Measurements from ENCODE around the gene KAT2A.
A peak's percentile ranks its signal among the peaks of the same experiment; 100 is the strongest.

KAT2A gene

DNA sequence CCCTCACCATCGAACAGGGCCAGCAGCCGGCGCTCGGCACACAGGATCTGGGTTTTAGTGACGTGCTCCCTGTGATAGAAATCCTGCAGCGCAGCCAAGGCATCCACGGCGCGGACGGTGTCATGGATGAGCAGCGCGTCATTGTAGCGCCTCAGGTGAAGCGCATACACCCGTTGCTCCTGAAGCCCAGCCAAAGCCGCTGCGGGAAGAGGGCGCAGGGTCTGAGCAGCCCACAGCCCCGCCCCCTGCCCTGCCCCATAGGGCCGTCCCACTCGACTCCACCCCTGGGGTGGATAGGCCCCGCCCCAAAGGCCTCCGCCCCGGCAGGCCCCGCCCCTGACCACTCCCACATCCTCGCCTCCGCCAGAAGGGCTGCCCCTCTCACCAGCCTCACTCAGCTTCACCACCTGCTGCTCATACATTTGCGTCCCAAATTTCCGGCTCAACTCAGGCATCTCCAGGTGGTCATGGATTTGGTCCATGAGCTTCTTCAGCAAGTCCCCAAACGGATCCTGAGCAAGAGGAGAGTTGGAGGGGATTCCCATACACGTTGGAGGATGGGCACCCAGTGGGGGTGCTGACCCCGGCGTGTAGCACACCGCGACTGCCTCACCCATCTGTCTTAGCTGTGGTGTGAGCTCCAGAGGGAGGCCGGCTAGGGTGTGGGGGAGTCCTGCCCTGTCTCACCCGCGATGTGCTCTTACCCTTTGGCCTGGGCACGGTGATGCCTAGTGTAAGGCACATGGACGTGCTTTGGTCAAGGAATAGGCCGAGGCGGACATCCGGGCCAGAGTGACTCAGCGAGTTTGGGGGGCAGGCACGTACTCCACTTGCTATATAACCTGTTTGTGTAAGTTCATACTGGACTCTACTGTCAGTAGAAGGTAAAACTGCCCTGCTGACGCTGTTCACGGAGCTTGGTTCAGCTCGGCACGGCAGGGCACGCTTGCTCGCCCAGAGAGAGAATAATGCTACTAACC lies 13.3 kb downstream of the KAT2A start (continued):
- TF ChIP-seq, protein P1, sequence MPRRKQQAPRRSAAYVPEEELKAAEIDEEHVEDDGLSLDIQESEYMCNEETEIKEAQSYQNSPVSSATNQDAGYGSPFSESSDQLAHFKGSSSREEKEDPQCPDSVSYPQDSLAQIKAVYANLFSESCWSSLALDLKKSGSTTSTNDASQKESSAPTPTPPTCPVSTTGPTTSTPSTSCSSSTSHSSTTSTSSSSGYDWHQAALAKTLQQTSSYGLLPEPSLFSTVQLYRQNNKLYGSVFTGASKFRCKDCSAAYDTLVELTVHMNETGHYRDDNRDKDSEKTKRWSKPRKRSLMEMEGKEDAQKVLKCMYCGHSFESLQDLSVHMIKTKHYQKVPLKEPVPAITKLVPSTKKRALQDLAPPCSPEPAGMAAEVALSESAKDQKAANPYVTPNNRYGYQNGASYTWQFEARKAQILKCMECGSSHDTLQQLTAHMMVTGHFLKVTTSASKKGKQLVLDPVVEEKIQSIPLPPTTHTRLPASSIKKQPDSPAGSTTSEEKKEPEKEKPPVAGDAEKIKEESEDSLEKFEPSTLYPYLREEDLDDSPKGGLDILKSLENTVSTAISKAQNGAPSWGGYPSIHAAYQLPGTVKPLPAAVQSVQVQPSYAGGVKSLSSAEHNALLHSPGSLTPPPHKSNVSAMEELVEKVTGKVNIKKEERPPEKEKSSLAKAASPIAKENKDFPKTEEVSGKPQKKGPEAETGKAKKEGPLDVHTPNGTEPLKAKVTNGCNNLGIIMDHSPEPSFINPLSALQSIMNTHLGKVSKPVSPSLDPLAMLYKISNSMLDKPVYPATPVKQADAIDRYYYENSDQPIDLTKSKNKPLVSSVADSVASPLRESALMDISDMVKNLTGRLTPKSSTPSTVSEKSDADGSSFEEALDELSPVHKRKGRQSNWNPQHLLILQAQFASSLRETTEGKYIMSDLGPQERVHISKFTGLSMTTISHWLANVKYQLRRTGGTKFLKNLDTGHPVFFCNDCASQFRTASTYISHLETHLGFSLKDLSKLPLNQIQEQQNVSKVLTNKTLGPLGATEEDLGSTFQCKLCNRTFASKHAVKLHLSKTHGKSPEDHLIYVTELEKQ (tag by site-specific recombination; IDR thresholded peaks at IDR 0.05; ENCODE audit: borderline replicate concordance) = no peak
- TF ChIP-seq ZNF629 (tag by site-specific recombination; IDR thresholded peaks at IDR 0.05) = peak; percentile 25; the same call in 1 of the 2 replicates
- TF ChIP-seq, protein P2, sequence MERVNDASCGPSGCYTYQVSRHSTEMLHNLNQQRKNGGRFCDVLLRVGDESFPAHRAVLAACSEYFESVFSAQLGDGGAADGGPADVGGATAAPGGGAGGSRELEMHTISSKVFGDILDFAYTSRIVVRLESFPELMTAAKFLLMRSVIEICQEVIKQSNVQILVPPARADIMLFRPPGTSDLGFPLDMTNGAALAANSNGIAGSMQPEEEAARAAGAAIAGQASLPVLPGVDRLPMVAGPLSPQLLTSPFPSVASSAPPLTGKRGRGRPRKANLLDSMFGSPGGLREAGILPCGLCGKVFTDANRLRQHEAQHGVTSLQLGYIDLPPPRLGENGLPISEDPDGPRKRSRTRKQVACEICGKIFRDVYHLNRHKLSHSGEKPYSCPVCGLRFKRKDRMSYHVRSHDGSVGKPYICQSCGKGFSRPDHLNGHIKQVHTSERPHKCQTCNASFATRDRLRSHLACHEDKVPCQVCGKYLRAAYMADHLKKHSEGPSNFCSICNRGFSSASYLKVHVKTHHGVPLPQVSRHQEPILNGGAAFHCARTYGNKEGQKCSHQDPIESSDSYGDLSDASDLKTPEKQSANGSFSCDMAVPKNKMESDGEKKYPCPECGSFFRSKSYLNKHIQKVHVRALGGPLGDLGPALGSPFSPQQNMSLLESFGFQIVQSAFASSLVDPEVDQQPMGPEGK (tag by site-specific recombination; IDR thresholded peaks at IDR 0.05) = peak; percentile 51; the same call in 1 of the 2 replicates
- no peak for TF ChIP-seq ZBTB1 (tag by site-specific recombination; IDR thresholded peaks at IDR 0.05)
- TF ChIP-seq, protein P3, sequence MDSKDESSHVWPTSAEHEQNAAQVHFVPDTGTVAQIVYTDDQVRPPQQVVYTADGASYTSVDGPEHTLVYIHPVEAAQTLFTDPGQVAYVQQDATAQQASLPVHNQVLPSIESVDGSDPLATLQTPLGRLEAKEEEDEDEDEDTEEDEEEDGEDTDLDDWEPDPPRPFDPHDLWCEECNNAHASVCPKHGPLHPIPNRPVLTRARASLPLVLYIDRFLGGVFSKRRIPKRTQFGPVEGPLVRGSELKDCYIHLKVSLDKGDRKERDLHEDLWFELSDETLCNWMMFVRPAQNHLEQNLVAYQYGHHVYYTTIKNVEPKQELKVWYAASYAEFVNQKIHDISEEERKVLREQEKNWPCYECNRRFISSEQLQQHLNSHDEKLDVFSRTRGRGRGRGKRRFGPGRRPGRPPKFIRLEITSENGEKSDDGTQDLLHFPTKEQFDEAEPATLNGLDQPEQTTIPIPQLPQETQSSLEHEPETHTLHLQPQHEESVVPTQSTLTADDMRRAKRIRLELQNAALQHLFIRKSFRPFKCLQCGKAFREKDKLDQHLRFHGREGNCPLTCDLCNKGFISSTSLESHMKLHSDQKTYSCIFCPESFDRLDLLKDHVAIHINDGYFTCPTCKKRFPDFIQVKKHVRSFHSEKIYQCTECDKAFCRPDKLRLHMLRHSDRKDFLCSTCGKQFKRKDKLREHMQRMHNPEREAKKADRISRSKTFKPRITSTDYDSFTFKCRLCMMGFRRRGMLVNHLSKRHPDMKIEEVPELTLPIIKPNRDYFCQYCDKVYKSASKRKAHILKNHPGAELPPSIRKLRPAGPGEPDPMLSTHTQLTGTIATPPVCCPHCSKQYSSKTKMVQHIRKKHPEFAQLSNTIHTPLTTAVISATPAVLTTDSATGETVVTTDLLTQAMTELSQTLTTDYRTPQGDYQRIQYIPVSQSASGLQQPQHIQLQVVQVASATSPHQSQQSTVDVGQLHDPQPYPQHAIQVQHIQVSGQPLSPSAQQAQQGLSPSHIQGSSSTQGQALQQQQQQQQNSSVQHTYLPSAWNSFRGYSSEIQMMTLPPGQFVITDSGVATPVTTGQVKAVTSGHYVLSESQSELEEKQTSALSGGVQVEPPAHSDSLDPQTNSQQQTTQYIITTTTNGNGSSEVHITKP (tag by site-specific recombination; IDR thresholded peaks at IDR 0.05) = peak; percentile 61
- TF ChIP-seq GLIS1 (tag by site-specific recombination; IDR thresholded peaks at IDR 0.05) = peak; percentile 38
- no peak for TF ChIP-seq ZNF324 (tag by site-specific recombination; IDR thresholded peaks at IDR 0.05)
- no peak for TF ChIP-seq ZNF239 (tag by site-specific recombination; IDR thresholded peaks at IDR 0.05)
- no peak for TF ChIP-seq ZNF530 (tag by site-specific recombination; IDR thresholded peaks at IDR 0.05; ENCODE audit: low read depth)
- no peak for TF ChIP-seq ZNF426 (tag by site-specific recombination; IDR thresholded peaks at IDR 0.05)
- TF ChIP-seq ZFHX2 (tag by site-specific recombination; conservative IDR thresholded peaks at IDR 0.05) = peak; percentile 41; the same call in 1 of the 2 replicates
- peak; percentile 85 for TF ChIP-seq KLF9 (tag by site-specific recombination; IDR thresholded peaks at IDR 0.05; ENCODE audit: low read depth)
- TF ChIP-seq, protein P4, sequence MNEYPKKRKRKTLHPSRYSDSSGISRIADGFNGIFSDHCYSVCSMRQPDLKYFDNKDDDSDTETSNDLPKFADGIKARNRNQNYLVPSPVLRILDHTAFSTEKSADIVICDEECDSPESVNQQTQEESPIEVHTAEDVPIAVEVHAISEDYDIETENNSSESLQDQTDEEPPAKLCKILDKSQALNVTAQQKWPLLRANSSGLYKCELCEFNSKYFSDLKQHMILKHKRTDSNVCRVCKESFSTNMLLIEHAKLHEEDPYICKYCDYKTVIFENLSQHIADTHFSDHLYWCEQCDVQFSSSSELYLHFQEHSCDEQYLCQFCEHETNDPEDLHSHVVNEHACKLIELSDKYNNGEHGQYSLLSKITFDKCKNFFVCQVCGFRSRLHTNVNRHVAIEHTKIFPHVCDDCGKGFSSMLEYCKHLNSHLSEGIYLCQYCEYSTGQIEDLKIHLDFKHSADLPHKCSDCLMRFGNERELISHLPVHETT (tag by site-specific recombination; IDR thresholded peaks at IDR 0.05) = no peak
- TF ChIP-seq ZNF747 (tag by site-specific recombination; IDR thresholded peaks at IDR 0.05) = no peak
- TF ChIP-seq, protein P5, sequence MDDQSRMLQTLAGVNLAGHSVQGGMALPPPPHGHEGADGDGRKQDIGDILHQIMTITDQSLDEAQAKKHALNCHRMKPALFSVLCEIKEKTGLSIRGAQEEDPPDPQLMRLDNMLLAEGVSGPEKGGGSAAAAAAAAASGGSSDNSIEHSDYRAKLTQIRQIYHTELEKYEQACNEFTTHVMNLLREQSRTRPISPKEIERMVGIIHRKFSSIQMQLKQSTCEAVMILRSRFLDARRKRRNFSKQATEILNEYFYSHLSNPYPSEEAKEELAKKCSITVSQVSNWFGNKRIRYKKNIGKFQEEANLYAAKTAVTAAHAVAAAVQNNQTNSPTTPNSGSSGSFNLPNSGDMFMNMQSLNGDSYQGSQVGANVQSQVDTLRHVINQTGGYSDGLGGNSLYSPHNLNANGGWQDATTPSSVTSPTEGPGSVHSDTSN (CRISPR knock-in tag; IDR thresholded peaks at IDR 0.05) = peak; percentile 7; the same call in 1 of the 2 replicates
- TF ChIP-seq SCRT1 (tag by site-specific recombination; IDR thresholded peaks at IDR 0.05; ENCODE audit: borderline replicate concordance) = peak; percentile 52; the same call in 1 of the 2 replicates
- TF ChIP-seq ZSCAN30 (tag by site-specific recombination; IDR thresholded peaks at IDR 0.05) = no peak
- peak; percentile 93 for TF ChIP-seq SP3 (tag by site-specific recombination; IDR thresholded peaks at IDR 0.05)
- TF ChIP-seq, protein P6, sequence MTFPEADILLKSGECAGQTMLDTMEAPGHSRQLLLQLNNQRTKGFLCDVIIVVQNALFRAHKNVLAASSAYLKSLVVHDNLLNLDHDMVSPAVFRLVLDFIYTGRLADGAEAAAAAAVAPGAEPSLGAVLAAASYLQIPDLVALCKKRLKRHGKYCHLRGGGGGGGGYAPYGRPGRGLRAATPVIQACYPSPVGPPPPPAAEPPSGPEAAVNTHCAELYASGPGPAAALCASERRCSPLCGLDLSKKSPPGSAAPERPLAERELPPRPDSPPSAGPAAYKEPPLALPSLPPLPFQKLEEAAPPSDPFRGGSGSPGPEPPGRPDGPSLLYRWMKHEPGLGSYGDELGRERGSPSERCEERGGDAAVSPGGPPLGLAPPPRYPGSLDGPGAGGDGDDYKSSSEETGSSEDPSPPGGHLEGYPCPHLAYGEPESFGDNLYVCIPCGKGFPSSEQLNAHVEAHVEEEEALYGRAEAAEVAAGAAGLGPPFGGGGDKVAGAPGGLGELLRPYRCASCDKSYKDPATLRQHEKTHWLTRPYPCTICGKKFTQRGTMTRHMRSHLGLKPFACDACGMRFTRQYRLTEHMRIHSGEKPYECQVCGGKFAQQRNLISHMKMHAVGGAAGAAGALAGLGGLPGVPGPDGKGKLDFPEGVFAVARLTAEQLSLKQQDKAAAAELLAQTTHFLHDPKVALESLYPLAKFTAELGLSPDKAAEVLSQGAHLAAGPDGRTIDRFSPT (tag by site-specific recombination; IDR thresholded peaks at IDR 0.05) = peak; percentile 50; the same call in 1 of the 2 replicates
- TF ChIP-seq ZNF302 (tag by site-specific recombination; IDR thresholded peaks at IDR 0.05; ENCODE audit: low read depth) = no peak
- TF ChIP-seq, protein P7, sequence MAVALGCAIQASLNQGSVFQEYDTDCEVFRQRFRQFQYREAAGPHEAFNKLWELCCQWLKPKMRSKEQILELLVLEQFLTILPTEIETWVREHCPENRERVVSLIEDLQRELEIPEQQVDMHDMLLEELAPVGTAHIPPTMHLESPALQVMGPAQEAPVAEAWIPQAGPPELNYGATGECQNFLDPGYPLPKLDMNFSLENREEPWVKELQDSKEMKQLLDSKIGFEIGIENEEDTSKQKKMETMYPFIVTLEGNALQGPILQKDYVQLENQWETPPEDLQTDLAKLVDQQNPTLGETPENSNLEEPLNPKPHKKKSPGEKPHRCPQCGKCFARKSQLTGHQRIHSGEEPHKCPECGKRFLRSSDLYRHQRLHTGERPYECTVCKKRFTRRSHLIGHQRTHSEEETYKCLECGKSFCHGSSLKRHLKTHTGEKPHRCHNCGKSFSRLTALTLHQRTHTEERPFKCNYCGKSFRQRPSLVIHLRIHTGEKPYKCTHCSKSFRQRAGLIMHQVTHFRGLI (tag by site-specific recombination; IDR thresholded peaks at IDR 0.05) = peak; percentile 69
